Astrocyte (in vitro differentiated cells and primary cell): Measurements from ENCODE around the gene KCNJ4. TPM values are rescaled to one million over a fixed set of nuclear protein-coding genes. Genes with fewer than 3 reads are reported as not detected.

Experiments used
- DNase-seq: peaks from one replicate; pipeline ENCODE4 v3.0.0-alpha.2; 2010; ENCODE audit warnings: low read depth
- FAIRE-seq: peaks from 2 replicates; lab custom pipeline; 2011; peaks lifted over from hg19 to GRCh38; lab: Jason Lieb, UNC
- H2AFZ ChIP-seq: 2 replicates; pipeline ENCODE4 v1.6.0; 2012; ENCODE audit warnings: low read depth, low read length, inconsistent platforms
- H3K27ac ChIP-seq: 2 replicates; pipeline ENCODE4 v1.5.1; 2011; ENCODE audit warnings: low read depth, low read length, inconsistent platforms
- H3K27me3 ChIP-seq: 2 replicates; pipeline ENCODE4 v1.6.0; 2011; ENCODE audit warnings: low read length, inconsistent platforms; ENCODE audit not compliant: insufficient read depth
- H3K36me3 ChIP-seq: 2 replicates; pipeline ENCODE4 v1.5.1; 2011; ENCODE audit warnings: low read length, inconsistent platforms; ENCODE audit not compliant: insufficient read depth
- H3K4me1 ChIP-seq: 2 replicates; pipeline ENCODE4 v1.5.1; 2011; ENCODE audit warnings: low read length, inconsistent platforms; ENCODE audit not compliant: insufficient read depth
- H3K4me2 ChIP-seq: 2 replicates; pipeline ENCODE4 v1.6.0; 2012; ENCODE audit warnings: low read length, inconsistent platforms
- H3K4me3 ChIP-seq: 2 replicates; pipeline ENCODE4 v1.5.1; 2011; ENCODE audit warnings: low read depth, mild to moderate bottlenecking, low read length, inconsistent platforms; ENCODE audit not compliant: insufficient read depth
- H3K79me2 ChIP-seq: 2 replicates; pipeline ENCODE4 v1.6.0; 2012; ENCODE audit warnings: mild to moderate bottlenecking, low read length, inconsistent platforms; ENCODE audit not compliant: insufficient read depth
- H3K9ac ChIP-seq: 2 replicates; pipeline ENCODE4 v1.6.0; 2012; ENCODE audit warnings: mild to moderate bottlenecking, low read length, inconsistent platforms
- H3K9me3 ChIP-seq: 2 replicates; pipeline ENCODE4 v1.5.1; 2012; ENCODE audit warnings: low read depth, mild to moderate bottlenecking, low read length, inconsistent platforms; ENCODE audit not compliant: insufficient read depth
- H4K20me1 ChIP-seq: 2 replicates; pipeline ENCODE4 v1.6.0; 2012; ENCODE audit warnings: low read length, inconsistent platforms; ENCODE audit not compliant: insufficient read depth
- H3K27ac Mint-ChIP-seq: one replicate; pipeline ENCODE4 v1.8.0; 2021; ENCODE audit warnings: mild to moderate bottlenecking, mixed read lengths; ENCODE audit not compliant: unreplicated experiment
- H3K27me3 Mint-ChIP-seq: one replicate; pipeline ENCODE4 v1.8.0; 2021; ENCODE audit warnings: low read depth, mixed read lengths; ENCODE audit not compliant: unreplicated experiment
- H3K36me3 Mint-ChIP-seq: one replicate; pipeline ENCODE4 v1.8.0; 2021; ENCODE audit warnings: low read depth, mixed read lengths; ENCODE audit not compliant: unreplicated experiment
- H3K4me1 Mint-ChIP-seq: one replicate; pipeline ENCODE4 v1.8.0; 2021; ENCODE audit warnings: low read depth, mixed read lengths; ENCODE audit not compliant: unreplicated experiment
- H3K4me3 Mint-ChIP-seq: one replicate; pipeline ENCODE4 v1.8.0; 2021; ENCODE audit warnings: mild to moderate bottlenecking, moderate library complexity, mixed read lengths; ENCODE audit not compliant: unreplicated experiment
- H3K9me3 Mint-ChIP-seq: one replicate; pipeline ENCODE4 v1.8.0; 2021; ENCODE audit warnings: mild to moderate bottlenecking, mixed read lengths; ENCODE audit not compliant: unreplicated experiment
- CTCF ChIP-seq: IDR thresholded peaks from 2 replicates; pipeline ENCODE4 v1.5.1; 2011; ENCODE audit warnings: low read depth, mild to moderate bottlenecking, inconsistent platforms, low read length, moderate library complexity; ENCODE audit not compliant: insufficient read depth
- EZH2 ChIP-seq: IDR thresholded peaks from 2 replicates; pipeline ENCODE4 v1.6.1; 2012; ENCODE audit warnings: mild to moderate bottlenecking, low read length, inconsistent platforms; ENCODE audit not compliant: insufficient read depth
- total RNA-seq: library from RNA; stranded (reverse); gene quantifications from 2 replicates; pipeline ENCODE4 v1.2.1, GENCODE V29; 2021

Gene KCNJ4
- total RNA-seq, 1 donor from 2014 or later, result 0.30 TPM

- Histone ChIP-seq H3K27me3 (peaks cover 45% of the 10 kb centered on the region), H3K36me3 (no peaks in the 10 kb centered on the region), H3K4me2 (peak overlapping the region; percentile 70), H3K9me3 (no peaks in the 10 kb centered on the region), H3K4me3 (no peak overlapping the region), H3K9ac (no peak overlapping the region), H3K79me2 (no peaks in the 10 kb centered on the region), H3K4me1 (no peaks in the 10 kb centered on the region), H3K27ac (no peak overlapping the region), H2AFZ (peak overlapping the region; percentile 62), H4K20me1 (peaks cover 4% of the 10 kb centered on the region)
- no peaks in the 10 kb centered on the region for H3K9me3 Mint-ChIP-seq
- H3K4me3 Mint-ChIP-seq, result no peak overlapping the region
- no peak for TF ChIP-seq EZH2
- TF ChIP-seq CTCF, result no peak
- FAIRE-seq (no peak), DNase-seq (peak; percentile 83)
- H3K4me1 Mint-ChIP-seq, result peaks cover 3% of the 10 kb centered on the region
- no peak overlapping the region for H3K27ac Mint-ChIP-seq
- H3K27me3 Mint-ChIP-seq, result peaks cover 51% of the 10 kb centered on the region
- H3K36me3 Mint-ChIP-seq, result no peaks in the 10 kb centered on the region
Observed at GRCh38 chr22:38461414-38462081, 6.5 kb upstream of the KCNJ4 start.

GRCh38 chr22:38461057-38461413, 6.0 kb upstream of the KCNJ4 start:
- Histone ChIP-seq H3K27ac (no peak overlapping the region), H3K79me2 (no peaks in the 10 kb centered on the region), H3K4me2 (peak overlapping the region; percentile 70), H3K4me1 (no peaks in the 10 kb centered on the region), H3K36me3 (no peaks in the 10 kb centered on the region), H3K9ac (no peak overlapping the region), H2AFZ (peak overlapping the region; percentile 62), H3K27me3 (peaks cover 50% of the 10 kb centered on the region), H4K20me1 (peaks cover 6% of the 10 kb centered on the region), H3K4me3 (no peak overlapping the region), H3K9me3 (no peaks in the 10 kb centered on the region)
- H3K27me3 Mint-ChIP-seq, result peaks cover 53% of the 10 kb centered on the region
- no peaks in the 10 kb centered on the region for H3K36me3 Mint-ChIP-seq
- no peak overlapping the region for H3K4me3 Mint-ChIP-seq
- no peak overlapping the region for H3K27ac Mint-ChIP-seq
- H3K9me3 Mint-ChIP-seq, result no peaks in the 10 kb centered on the region
- no peak for TF ChIP-seq EZH2
- no peak for TF ChIP-seq CTCF
- no peak for DNase-seq
- FAIRE-seq, result no peak
- H3K4me1 Mint-ChIP-seq, result peaks cover 3% of the 10 kb centered on the region

- Histone ChIP-seq H4K20me1 (peaks cover 6% of the 10 kb centered on the region), H3K4me3 (no peak overlapping the region), H3K4me2 (no peak overlapping the region), H3K27ac (no peak overlapping the region), H3K36me3 (no peaks in the 10 kb centered on the region), H3K9me3 (no peaks in the 10 kb centered on the region), H3K4me1 (peaks cover 3% of the 10 kb centered on the region), H3K9ac (no peak overlapping the region), H2AFZ (no peak overlapping the region), H3K79me2 (no peaks in the 10 kb centered on the region), H3K27me3 (peaks cover 51% of the 10 kb centered on the region)
- no peaks in the 10 kb centered on the region for H3K9me3 Mint-ChIP-seq
- no peak overlapping the region for H3K4me3 Mint-ChIP-seq
- H3K27me3 Mint-ChIP-seq, result peaks cover 51% of the 10 kb centered on the region
- DNase-seq (no peak), FAIRE-seq (no peak)
- H3K36me3 Mint-ChIP-seq, result no peaks in the 10 kb centered on the region
- TF ChIP-seq CTCF, result no peak
- TF ChIP-seq EZH2, result no peak
- H3K4me1 Mint-ChIP-seq, result peaks cover 3% of the 10 kb centered on the region
- H3K27ac Mint-ChIP-seq, result no peak overlapping the region
Observed at GRCh38 chr22:38460426-38460840, 5.4 kb upstream of the KCNJ4 start.
